T1000 (cell line): Measurements from ENCODE around the gene STK32B.

Source experiments
- DNase-seq: peaks from one replicate; lab custom pipeline; 2025; ENCODE audit warnings: mixed read lengths; lab: John Stamatoyannopoulos, UW

Gene STK32B

GRCh38 chr4:5069901-5070300, 18.6 kb downstream of the STK32B start:
- DNase-seq: no peak

GRCh38 chr4:5072948-5073347, 21.7 kb downstream of the STK32B start:
- no peak for DNase-seq

- no peak for DNase-seq
Measured at GRCh38 chr4:5078009-5078408, 26.7 kb downstream of the STK32B start.

- no peak for DNase-seq
Measured at GRCh38 chr4:5079581-5079980, 28.3 kb downstream of the STK32B start.

DNA sequence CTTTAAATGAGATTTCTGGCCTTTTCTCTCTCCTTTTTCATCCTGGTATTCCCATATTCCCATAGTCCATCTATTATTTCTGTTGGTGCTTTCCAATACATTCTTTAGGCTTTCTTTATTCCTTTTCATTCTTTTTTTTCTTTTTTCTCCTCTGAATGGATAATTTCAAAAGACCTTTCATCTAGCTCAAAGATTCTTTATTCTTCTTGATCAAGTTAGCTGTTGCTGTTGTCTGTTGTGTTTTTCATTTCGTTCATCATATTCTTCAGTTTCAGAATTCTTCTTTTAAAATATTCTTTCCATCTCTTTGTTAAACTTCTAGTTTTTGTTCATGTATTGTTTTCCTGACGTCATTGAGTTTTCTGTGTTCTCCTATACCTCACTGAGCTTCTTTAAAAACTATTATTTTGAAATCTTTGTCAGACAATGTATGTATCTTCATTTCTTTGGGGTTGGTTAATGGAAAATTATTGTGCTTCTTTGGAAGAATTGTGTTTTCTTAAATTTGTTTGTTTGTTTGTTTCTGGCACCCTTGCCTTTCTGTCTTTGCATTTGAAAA, 30.2 kb downstream of the STK32B start:
- no peak for DNase-seq

- no peak for DNase-seq
Measured at GRCh38 chr4:5082376-5082775, 31.1 kb downstream of the STK32B start.

- DNase-seq: no peak
Measured at GRCh38 chr4:5084911-5085475, 33.7 kb downstream of the STK32B start.

GRCh38 chr4:5086535-5086934, 35.3 kb downstream of the STK32B start:
- no peak for DNase-seq

DNA sequence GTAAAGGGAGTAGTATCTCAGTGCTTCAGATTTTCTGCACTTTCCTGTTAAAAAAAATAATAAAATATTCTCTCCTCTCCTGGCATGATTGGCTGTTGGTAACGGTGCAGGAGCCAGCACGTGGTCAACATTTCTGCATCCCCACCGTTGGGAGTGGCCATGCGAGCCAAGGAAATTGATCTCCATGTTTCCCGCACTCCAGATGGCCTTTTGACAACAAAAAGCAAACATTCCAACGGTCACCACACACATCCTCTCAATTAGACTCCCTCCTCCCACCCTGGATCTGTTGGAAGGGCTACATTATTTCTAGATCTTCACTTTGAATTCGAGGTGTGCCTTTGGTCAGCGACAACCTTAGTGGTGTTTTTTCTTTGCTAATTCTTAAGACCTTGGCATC, 45.0 kb downstream of the STK32B start:
- no peak for DNase-seq

DNA sequence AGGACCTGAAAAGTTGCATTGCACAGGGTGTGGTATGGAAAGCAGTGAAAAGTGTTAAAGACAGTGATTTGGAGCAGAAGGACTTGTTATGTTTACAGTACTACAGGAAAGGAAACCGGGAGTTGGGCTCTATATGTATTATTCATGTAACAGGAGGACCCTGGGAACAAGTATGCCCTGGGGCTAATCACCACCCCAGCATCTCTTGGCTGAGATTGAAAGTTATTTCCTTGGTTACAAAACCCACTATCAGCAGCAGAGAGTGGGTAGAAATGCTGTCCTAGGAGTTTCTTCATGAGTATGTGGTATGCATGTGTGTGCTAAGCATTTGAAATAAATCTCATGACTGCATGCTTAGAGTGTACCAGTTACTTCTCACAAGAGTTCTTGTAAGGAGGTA, 46.9 kb downstream of the STK32B start:
- DNase-seq: no peak

DNA sequence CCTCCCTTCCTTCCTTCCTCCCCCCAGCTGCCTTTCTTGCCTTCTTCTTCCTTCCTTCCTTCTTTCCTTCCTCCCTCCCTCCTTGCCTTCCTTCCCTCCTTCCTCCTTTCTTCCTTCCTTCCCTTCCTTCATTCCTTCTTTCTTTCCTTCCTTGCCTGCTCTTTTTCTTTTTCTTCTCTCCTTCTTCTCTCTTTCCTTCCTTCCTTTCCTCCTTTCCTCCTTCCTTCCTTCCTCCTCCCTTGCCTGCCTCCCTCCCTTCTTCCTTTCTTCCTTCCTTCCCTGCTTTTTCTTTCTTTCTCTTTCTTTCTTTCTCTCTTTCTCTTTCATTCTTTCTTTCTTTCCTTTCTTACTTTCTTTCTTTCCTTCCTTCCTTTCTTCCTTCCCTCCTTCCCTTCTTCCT, 49.1 kb downstream of the STK32B start:
- no peak for DNase-seq

DNA sequence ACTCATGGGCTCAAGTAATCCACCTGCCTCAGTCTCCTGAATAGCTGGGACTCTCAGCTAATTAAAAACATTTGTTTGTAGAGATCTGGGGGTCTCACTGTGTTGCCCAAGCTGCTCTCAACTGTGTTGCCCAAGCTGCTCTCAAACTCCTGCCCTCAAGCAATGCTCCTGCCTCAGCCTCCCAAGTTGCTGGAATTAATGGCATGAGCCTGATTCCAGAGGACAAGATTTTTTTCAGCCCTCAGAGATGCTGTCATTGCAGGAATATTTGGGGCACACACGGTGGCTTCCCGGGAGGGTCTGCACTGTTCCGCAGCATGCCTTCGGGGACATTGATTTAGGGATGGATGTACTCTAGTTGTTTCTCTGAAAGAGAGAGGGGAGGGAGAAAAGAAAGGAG, 49.7 kb downstream of the STK32B start:
- DNase-seq: no peak

DNA sequence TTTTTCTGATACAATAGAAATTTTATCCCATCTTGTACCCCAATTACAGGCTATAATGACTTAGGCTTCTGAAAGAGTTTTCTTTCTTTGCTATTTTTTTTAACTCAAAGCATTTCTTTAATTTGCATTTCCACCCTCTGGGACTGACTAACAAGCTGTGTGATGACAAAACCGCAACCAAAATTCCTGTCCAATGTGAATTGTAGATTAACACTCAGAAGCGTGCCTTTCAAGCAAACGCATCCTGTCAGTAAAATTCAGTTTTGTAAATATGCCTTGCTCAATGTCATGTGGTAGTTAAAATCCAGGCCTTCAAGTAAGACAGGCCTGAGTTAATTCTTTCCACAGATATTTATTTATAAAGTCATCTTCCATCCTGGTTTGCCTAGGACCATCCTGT, 50.3 kb downstream of the STK32B start:
- no peak for DNase-seq

- DNase-seq: no peak
Measured at GRCh38 chr4:5110901-5111300, 59.6 kb downstream of the STK32B start.

- DNase-seq: no peak
Measured at GRCh38 chr4:5112333-5113095, 61.2 kb downstream of the STK32B start.

DNA sequence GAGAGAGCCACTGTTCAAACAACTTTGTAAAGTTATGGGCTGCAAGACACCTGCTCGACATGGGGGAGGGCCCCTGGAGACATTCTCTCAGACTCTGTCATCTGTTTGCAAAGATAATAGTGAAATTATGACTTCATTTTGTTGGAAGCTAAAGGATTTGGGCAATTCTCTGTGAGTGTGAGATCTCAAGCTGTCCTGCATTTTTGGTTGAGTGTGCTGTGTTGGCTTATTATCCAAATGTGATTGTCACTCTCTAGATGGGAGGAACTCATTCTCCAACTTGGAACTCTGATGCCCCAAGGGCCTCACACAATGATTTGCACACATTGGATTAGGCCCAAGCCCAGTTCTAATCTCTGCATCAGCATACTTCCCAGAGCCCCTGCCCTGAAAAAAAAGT, 63.7 kb downstream of the STK32B start:
- no peak for DNase-seq

DNA sequence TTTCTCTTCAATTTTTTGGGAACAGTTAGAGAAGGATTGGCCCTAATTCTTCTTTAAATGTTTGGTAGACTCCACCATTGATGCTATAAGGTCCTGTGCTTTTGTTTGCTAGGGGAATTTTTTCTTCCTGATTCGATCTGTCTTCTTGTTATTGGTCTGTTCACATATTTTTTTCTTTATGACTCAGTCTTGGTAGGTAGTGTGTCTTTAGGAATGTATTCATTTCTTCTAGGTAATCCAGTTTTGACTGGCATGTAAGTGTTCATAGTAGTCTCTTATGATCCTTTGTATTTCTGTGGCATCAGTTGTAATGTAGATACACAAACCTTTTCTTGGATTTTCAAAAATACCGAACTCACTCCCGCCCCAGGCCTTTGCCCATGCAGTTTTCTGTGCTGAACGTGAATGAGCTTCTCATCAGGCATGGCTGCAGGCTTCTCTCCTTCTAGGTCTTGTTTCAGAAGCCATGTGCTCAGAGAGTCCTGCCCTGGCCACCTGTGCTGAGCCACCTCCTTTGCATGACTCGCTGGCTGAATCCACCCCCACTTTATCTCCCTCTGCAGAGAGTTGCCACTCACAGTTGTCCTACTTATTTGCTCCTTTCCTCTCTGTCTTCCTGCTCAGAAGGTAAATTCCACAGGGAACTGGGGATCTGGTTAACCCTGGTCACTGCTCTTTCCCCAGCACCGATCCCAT, 67.0 kb downstream of the STK32B start:
- no peak for DNase-seq

DNA sequence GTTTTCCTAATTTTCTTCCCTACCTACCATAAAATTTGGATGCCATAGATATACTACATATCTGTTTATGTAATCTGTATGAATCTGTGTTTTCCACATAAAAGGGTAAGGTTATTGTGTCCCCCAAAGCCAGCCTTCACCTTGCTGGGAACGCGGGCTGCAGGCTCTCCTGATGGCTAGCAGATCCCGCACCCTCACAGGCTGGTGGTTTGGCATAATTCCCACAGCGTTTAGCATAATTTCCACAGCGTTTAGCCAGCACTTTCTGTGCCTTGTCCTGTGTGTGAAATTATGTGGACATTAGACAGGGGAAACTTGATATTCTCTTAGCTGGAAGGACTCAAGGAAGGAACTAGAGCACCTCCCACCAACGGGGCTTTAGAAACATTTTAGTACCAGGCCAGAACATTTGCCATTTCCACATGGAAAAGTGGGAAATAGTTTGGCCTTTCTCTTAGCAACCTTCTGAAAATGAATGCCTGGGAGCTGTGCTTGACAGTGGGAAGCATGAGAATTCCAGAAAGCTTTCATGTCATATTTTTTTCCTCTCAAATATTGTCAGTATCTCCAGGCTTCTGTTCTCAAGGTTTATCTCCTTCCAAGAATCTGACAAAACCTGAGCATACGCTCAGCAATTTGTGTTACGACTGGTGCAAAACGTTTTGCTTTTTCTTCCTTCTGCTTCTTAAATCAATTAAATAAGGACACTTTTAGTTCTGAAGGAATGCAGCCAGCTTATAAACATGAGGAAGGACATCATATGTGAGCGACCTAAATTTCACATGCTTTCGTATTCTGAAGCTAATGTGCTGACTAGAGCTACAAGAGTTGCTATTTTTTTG, 67.9 kb downstream of the STK32B start:
- no peak for DNase-seq

- DNase-seq: no peak
Measured at GRCh38 chr4:5120067-5120466, 68.8 kb downstream of the STK32B start.

DNA sequence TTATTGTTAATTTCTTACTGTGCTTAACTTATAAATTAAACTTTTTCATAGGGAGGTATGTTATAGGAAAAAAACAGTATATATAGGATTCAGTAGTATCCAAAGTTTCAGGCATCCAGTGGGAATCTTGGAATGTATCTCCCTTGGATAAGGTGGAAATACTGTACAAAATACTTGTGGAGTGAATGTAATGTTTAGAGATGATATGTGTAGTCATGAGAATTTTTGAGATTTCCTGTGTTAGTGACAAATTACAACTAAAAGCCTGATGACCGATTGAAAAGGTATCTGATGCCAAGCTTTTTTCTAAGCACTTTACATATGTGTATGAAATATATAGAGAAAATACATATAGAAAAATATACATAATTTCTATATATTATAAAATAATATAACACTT, 69.2 kb downstream of the STK32B start:
- DNase-seq: no peak

GRCh38 chr4:5122114-5122513, 70.8 kb downstream of the STK32B start:
- DNase-seq: no peak

GRCh38 chr4:5124876-5125275, 73.6 kb downstream of the STK32B start:
- no peak for DNase-seq
